HEK293 (cell line): ENCODE measurements around the gene ZNF687.

Source experiments
- BCL11A ChIP-seq: fragments of 450-650 bp; formaldehyde crosslinking; IDR thresholded peaks from 2 replicates; pipeline ENCODE4 v1.5.1; 2016; ENCODE audit warnings: low read depth, missing biosample characterization, missing genetic modification characterization
- TRIM28 ChIP-seq: IDR thresholded peaks from 2 replicates; pipeline ENCODE4 v1.6.1; 2011; ENCODE audit warnings: low read length, control low read depth, borderline replicate concordance
- ZNF24 ChIP-seq: fragments of 450-650 bp; formaldehyde crosslinking; IDR thresholded peaks from 2 replicates; pipeline ENCODE4 v1.5.1; 2016; ENCODE audit warnings: missing biosample characterization, missing genetic modification characterization
- ZNF391 ChIP-seq: fragments of 450-650 bp; formaldehyde crosslinking; IDR thresholded peaks from 2 replicates; pipeline ENCODE4 v1.5.1; 2016; ENCODE audit warnings: low read depth, missing biosample characterization, missing genetic modification characterization, borderline replicate concordance
- ZNF404 ChIP-seq: fragments of 450-650 bp; formaldehyde crosslinking; IDR thresholded peaks from 2 replicates; pipeline ENCODE4 v1.5.1; 2017; ENCODE audit warnings: missing biosample characterization, missing genetic modification characterization
- ZNF433 ChIP-seq: fragments of 450-650 bp; formaldehyde crosslinking; IDR thresholded peaks from 2 replicates; pipeline ENCODE4 v1.5.1; 2016; ENCODE audit warnings: missing biosample characterization, missing genetic modification characterization, low read depth
- ZNF558 ChIP-seq: fragments of 450-650 bp; formaldehyde crosslinking; IDR thresholded peaks from 2 replicates; pipeline ENCODE4 v1.5.1; 2016; ENCODE audit warnings: missing biosample characterization, missing genetic modification characterization
- ZNF624 ChIP-seq: fragments of 450-650 bp; formaldehyde crosslinking; IDR thresholded peaks from 2 replicates; pipeline ENCODE4 v1.5.1; 2017; ENCODE audit warnings: missing biosample characterization, missing genetic modification characterization
- ZNF664 ChIP-seq: fragments of 450-650 bp; formaldehyde crosslinking; IDR thresholded peaks from 2 replicates; pipeline ENCODE4 v1.5.1; 2016; ENCODE audit warnings: missing biosample characterization, missing genetic modification characterization
- ZNF776 ChIP-seq: fragments of 450-650 bp; formaldehyde crosslinking; IDR thresholded peaks from 2 replicates; pipeline ENCODE4 v1.5.0; 2017; ENCODE audit warnings: missing biosample characterization, missing genetic modification characterization, borderline replicate concordance
- TF ChIP-seq, protein P1 (sequence below): fragments of 450-650 bp; formaldehyde crosslinking; IDR thresholded peaks from 2 replicates; pipeline ENCODE4 v1.5.1; 2016; ENCODE audit warnings: missing biosample characterization, missing genetic modification characterization
- TF ChIP-seq, protein P2 (sequence below): fragments of 450-650 bp; formaldehyde crosslinking; IDR thresholded peaks from 2 replicates; pipeline ENCODE4 v1.5.1; 2017; ENCODE audit warnings: missing biosample characterization, mild to moderate bottlenecking, missing genetic modification characterization, moderate library complexity
- TF ChIP-seq, protein P3 (sequence below): fragments of 450-650 bp; IDR thresholded peaks from 2 replicates; pipeline ENCODE4 v1.5.1; 2018; ENCODE audit warnings: missing biosample characterization, mild to moderate bottlenecking, missing genetic modification characterization

- TF ChIP-seq, protein P1, sequence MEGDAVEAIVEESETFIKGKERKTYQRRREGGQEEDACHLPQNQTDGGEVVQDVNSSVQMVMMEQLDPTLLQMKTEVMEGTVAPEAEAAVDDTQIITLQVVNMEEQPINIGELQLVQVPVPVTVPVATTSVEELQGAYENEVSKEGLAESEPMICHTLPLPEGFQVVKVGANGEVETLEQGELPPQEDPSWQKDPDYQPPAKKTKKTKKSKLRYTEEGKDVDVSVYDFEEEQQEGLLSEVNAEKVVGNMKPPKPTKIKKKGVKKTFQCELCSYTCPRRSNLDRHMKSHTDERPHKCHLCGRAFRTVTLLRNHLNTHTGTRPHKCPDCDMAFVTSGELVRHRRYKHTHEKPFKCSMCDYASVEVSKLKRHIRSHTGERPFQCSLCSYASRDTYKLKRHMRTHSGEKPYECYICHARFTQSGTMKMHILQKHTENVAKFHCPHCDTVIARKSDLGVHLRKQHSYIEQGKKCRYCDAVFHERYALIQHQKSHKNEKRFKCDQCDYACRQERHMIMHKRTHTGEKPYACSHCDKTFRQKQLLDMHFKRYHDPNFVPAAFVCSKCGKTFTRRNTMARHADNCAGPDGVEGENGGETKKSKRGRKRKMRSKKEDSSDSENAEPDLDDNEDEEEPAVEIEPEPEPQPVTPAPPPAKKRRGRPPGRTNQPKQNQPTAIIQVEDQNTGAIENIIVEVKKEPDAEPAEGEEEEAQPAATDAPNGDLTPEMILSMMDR, result no peak
- no peak for TF ChIP-seq ZNF433 (tag by site-specific recombination)
- TF ChIP-seq ZNF664, result no peak
- TF ChIP-seq, protein P2, sequence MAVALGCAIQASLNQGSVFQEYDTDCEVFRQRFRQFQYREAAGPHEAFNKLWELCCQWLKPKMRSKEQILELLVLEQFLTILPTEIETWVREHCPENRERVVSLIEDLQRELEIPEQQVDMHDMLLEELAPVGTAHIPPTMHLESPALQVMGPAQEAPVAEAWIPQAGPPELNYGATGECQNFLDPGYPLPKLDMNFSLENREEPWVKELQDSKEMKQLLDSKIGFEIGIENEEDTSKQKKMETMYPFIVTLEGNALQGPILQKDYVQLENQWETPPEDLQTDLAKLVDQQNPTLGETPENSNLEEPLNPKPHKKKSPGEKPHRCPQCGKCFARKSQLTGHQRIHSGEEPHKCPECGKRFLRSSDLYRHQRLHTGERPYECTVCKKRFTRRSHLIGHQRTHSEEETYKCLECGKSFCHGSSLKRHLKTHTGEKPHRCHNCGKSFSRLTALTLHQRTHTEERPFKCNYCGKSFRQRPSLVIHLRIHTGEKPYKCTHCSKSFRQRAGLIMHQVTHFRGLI (tag by site-specific recombination), result no peak
- TF ChIP-seq TRIM28, result no peak
- no peak for TF ChIP-seq ZNF391 (tag by site-specific recombination)
- no peak for TF ChIP-seq BCL11A (tag by site-specific recombination)
- TF ChIP-seq ZNF24 (tag by site-specific recombination), result no peak
- no peak for TF ChIP-seq ZNF624 (tag by site-specific recombination)
- TF ChIP-seq, protein P3, sequence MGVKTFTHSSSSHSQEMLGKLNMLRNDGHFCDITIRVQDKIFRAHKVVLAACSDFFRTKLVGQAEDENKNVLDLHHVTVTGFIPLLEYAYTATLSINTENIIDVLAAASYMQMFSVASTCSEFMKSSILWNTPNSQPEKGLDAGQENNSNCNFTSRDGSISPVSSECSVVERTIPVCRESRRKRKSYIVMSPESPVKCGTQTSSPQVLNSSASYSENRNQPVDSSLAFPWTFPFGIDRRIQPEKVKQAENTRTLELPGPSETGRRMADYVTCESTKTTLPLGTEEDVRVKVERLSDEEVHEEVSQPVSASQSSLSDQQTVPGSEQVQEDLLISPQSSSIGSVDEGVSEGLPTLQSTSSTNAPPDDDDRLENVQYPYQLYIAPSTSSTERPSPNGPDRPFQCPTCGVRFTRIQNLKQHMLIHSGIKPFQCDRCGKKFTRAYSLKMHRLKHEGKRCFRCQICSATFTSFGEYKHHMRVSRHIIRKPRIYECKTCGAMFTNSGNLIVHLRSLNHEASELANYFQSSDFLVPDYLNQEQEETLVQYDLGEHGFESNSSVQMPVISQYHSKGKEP, result no peak
- no peak for TF ChIP-seq ZNF558 (tag by site-specific recombination)
- TF ChIP-seq ZNF404, result no peak
- TF ChIP-seq ZNF776 (tag by site-specific recombination), result no peak
Measured at GRCh38 chr1:151265446-151266236, 16.5 kb upstream of the ZNF687 start.
